Measurements from ENCODE around the gene NPTXR.

NPTXR gene

GRCh38 chr22:38773363-38773946, 70.4 kb downstream of the NPTXR start:
- no peak for DNase-seq (ENCODE audit: low read depth in 2 of 2)

- DNase-seq (ENCODE audit: low read depth in 2 of 2) = no peak
Measured at GRCh38 chr22:38772623-38772873, 71.3 kb downstream of the NPTXR start.

GRCh38 chr22:38770257-38770949, 73.4 kb downstream of the NPTXR start:
- no peak for DNase-seq (ENCODE audit: low read depth in 2 of 2)
